Vagina (tissue), 2 donors: ENCODE results near the gene PRRC2B.

Experiments used
- POLR2A ChIP-seq, 2 donors: fragments of 450-650 bp; IDR thresholded peaks; one replicate each; pipeline ENCODE4 v1.6.1; 2017; ENCODE audit warnings: antibody characterized with exemption in 2 of 2, mild to moderate bottlenecking in 2 of 2, moderate library complexity in 2 of 2
- POLR2AphosphoS5 ChIP-seq, 2 donors: sonication (generic); formaldehyde crosslinking; IDR thresholded peaks; one replicate each; pipeline ENCODE4 v1.9.0; 2017; ENCODE audit warnings: antibody characterized with exemption in 2 of 2, mild to moderate bottlenecking in 2 of 2, low read depth in 1 of 2; ENCODE audit not compliant: insufficient read depth in 1 of 2
- TF ChIP-seq, protein P1 (sequence below), 3 experiments: fragments of 450-650 bp in 2 of 3; fragments of 200-600 bp in 1 of 3; sonication (generic) in 1 of 3; IDR thresholded peaks; one replicate each; pipeline ENCODE4 v1.5.1; 2017 to 2019; ENCODE audit warnings: antibody characterized with exemption in 3 of 3, mild to moderate bottlenecking in 2 of 3, moderate library complexity in 2 of 3

DNA sequence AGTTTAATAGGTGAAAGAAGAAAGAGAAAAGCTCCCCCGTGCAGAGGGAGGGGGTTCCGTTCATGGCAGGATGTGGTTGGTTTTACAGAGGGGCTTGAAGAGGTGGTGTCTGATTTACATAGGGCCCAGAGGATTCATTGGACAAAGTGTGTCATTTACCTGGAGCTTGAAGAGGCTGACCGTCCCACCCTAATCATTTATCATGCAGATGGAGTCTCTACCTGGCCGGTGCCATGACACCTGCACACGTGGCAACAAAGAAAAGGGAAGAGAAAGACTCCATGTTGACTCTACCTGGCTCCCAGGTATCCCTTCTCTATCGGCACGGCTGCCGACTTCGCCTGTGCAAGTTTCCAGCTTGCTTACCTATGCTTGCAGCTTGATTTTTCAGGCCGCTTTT, 35.3 kb upstream of the PRRC2B start:
- TF ChIP-seq, protein P1, sequence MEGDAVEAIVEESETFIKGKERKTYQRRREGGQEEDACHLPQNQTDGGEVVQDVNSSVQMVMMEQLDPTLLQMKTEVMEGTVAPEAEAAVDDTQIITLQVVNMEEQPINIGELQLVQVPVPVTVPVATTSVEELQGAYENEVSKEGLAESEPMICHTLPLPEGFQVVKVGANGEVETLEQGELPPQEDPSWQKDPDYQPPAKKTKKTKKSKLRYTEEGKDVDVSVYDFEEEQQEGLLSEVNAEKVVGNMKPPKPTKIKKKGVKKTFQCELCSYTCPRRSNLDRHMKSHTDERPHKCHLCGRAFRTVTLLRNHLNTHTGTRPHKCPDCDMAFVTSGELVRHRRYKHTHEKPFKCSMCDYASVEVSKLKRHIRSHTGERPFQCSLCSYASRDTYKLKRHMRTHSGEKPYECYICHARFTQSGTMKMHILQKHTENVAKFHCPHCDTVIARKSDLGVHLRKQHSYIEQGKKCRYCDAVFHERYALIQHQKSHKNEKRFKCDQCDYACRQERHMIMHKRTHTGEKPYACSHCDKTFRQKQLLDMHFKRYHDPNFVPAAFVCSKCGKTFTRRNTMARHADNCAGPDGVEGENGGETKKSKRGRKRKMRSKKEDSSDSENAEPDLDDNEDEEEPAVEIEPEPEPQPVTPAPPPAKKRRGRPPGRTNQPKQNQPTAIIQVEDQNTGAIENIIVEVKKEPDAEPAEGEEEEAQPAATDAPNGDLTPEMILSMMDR (IDR thresholded peaks at IDR 0.05), result no peak
- no peak for TF ChIP-seq POLR2AphosphoS5 (IDR thresholded peaks at IDR 0.05; ENCODE audit: insufficient read depth in 1 of 2, low read depth in 1 of 2)
- TF ChIP-seq POLR2A (IDR thresholded peaks at IDR 0.05), result no peak
